Tibial artery (tissue), 4 donors: Measurements from ENCODE around the gene MYO18A.

ENCODE experiments used
- DNase-seq, 2 donors: peaks; one replicate each; pipeline ENCODE4 v3.0.0-alpha.2; 2019
- H3K27ac ChIP-seq, 2 donors: fragments of 200-600 bp; sonication (generic) in 1 of 2; 1 replicate in 1 of 2; 2 replicates in 1 of 2; pipeline ENCODE4 v1.5.1; 2018 to 2019; ENCODE audit warnings: mild to moderate bottlenecking in 1 of 2
- H3K27me3 ChIP-seq, 2 donors: fragments of 200-600 bp; sonication (generic) in 1 of 2; one replicate each; pipeline versions ENCODE4 v1.5.1 to v1.6.0; 2016 to 2019
- H3K36me3 ChIP-seq, 3 donors: fragments of 200-600 bp; sonication (generic) in 2 of 3; one replicate each; pipeline ENCODE4 v1.5.1; 2016 to 2019; ENCODE audit warnings: mild to moderate bottlenecking in 2 of 3
- H3K4me1 ChIP-seq, 4 donors: fragments of 200-600 bp; sonication (generic) in 2 of 4; 1 replicate in 3 of 4; 2 replicates in 1 of 4; pipeline ENCODE4 v1.5.1; 2016 to 2019
- H3K4me3 ChIP-seq, 2 donors: fragments of 200-600 bp; sonication (generic) in 1 of 2; 1 replicate in 1 of 2; 2 replicates in 1 of 2; pipeline ENCODE4 v1.5.1; 2018 to 2019; ENCODE audit warnings: mild to moderate bottlenecking in 2 of 2
- H3K9me3 ChIP-seq, 3 donors: fragments of 200-600 bp; sonication (generic) in 1 of 3; one replicate each; pipeline ENCODE4 v1.5.1; 2016 to 2019
- intact Hi-C: fragments of 100-400 bp; cut with DNase I; formaldehyde crosslinking; loops from one replicate; pipeline ENCODE4 v1.15.0; 2023; ENCODE audit warnings: low total_unique reads
- TF ChIP-seq, protein P1 (sequence below), 2 experiments: fragments of 200-600 bp in 1 of 2; fragments of 450-650 bp in 1 of 2; IDR thresholded peaks; one replicate each; pipeline ENCODE4 v1.5.1; 2017 to 2019; ENCODE audit warnings: antibody characterized with exemption in 2 of 2, mild to moderate bottlenecking in 1 of 2, moderate library complexity in 1 of 2

MYO18A gene

DNA sequence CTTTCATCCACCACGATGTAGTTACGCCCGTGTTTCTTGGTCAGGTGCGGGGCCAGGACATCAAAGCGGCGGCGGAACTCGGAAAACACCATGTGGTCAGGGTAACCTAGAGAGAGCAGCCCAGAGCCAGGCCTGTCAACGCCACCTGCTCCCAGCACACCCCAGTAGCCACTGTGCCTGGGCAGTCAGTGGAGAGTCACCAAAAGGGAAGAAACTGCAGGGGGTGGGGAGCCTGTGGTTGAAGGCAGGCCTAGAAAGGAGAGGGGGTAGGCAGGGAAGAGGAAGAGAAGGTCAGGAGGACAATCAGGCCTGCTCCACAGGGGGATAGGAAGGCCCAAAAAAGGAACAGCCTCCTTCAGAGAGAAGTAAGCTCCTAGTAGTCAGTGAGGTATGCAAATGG is 73.1 kb downstream of the MYO18A start:
- no peak for DNase-seq

DNA sequence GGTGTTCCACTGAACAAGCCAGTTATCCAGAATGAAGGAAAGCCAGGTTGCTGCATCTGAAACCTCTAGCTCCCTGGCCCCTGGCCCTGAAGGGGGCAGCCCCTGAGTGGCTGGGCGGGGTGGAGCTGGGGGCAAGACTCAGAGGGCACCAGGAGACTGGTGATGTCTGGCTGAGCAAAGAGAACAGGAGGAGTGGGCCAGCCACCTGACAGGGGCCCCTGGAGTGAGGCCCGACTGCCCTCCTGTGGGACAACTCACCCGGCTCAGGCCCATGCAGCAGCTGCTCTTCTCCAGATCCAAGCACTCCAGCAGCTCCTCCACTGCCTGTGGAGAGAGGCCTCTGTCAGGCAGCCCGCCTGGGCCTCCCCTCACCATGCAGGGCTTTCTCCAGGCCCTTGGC is 76.9 kb downstream of the MYO18A start:
- Histone ChIP-seq H3K4me3 (no peak overlapping the region), H3K36me3 (peaks cover 68 to 97% (median 89%) of the 10 kb centered on the region in 3 donors), H3K27ac (no peak overlapping the region), H3K4me1 (peaks cover 0 to 2% (median 0%) of the 10 kb centered on the region in 4 donors), H3K9me3 (no peaks in the 10 kb centered on the region), H3K27me3 (no peaks in the 10 kb centered on the region)
- intact Hi-C loops = no loop called here
- DNase-seq = no peak
- TF ChIP-seq, protein P1, sequence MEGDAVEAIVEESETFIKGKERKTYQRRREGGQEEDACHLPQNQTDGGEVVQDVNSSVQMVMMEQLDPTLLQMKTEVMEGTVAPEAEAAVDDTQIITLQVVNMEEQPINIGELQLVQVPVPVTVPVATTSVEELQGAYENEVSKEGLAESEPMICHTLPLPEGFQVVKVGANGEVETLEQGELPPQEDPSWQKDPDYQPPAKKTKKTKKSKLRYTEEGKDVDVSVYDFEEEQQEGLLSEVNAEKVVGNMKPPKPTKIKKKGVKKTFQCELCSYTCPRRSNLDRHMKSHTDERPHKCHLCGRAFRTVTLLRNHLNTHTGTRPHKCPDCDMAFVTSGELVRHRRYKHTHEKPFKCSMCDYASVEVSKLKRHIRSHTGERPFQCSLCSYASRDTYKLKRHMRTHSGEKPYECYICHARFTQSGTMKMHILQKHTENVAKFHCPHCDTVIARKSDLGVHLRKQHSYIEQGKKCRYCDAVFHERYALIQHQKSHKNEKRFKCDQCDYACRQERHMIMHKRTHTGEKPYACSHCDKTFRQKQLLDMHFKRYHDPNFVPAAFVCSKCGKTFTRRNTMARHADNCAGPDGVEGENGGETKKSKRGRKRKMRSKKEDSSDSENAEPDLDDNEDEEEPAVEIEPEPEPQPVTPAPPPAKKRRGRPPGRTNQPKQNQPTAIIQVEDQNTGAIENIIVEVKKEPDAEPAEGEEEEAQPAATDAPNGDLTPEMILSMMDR (IDR thresholded peaks at IDR 0.05) = no peak

More for the DNA sequence above, 73.1 kb downstream of the MYO18A start:
- intact Hi-C loops = no loop called here
- peaks cover 0 to 7% (median under 1%) of the 10 kb centered on the region in 4 donors for H3K4me1 ChIP-seq
- no peak overlapping the region for H3K4me3 ChIP-seq
- H3K27ac ChIP-seq = no peak overlapping the region
- H3K9me3 ChIP-seq = no peaks in the 10 kb centered on the region
- TF ChIP-seq, protein P1 (IDR thresholded peaks at IDR 0.05) = no peak
- no peaks in the 10 kb centered on the region for H3K27me3 ChIP-seq
- peaks cover 62 to 97% (median 88%) of the 10 kb centered on the region in 3 donors for H3K36me3 ChIP-seq

DNA sequence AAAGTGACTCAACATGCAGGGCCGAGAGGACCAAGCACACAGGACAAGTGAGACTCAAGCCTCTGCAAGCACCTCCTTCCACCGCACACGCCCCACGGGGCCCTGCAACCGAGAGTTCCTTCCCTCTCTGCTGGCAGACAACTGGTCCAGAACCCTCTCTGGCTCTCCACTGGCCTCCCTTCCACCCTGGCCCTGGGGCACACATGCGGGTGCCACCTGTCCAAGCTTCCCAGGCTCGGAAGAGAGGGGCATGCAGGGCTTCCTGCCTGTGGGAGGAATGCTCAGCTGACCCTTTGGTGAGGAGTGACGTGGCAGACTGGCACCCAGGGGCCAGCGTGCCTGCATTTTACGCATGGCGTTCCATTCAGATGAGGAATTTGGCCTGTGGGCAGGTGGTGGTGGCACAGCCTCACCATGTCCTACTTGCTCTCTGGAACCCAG is 77.4 kb downstream of the MYO18A start:
- H3K36me3 ChIP-seq = peaks cover 68 to 97% (median 89%) of the 10 kb centered on the region in 3 donors
- no peak overlapping the region for H3K27ac ChIP-seq
- TF ChIP-seq, protein P1 (IDR thresholded peaks at IDR 0.05) = no peak
- intact Hi-C loops = no loop called here
- no peaks in the 10 kb centered on the region for H3K27me3 ChIP-seq
- no peaks in the 10 kb centered on the region for H3K4me1 ChIP-seq
- H3K9me3 ChIP-seq = no peaks in the 10 kb centered on the region
- DNase-seq = no peak
- H3K4me3 ChIP-seq = no peak overlapping the region

DNA sequence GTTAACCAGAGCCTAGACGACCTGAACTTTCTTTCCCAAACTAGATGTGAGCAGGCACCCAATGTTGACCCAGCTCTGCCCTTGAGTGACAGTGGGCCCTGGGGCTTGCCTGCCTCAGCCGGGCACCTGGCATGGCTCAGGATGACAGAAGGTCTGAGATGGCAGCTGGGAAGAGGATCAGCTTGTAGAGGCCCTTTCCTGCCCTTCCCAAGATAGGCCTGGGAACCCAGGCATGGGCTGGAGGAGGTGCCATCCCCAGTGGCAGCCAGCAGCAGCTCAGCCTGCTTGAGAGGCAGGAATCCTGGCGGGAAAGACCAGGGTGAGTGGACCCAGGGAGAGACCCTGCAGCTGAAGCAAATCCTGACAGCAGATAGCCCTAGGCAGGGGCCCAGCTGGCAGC is 78.2 kb downstream of the MYO18A start:
- intact Hi-C loops = no loop called here
- no peak for DNase-seq
- H3K36me3 ChIP-seq = peaks cover 74 to 99% (median 91%) of the 10 kb centered on the region in 3 donors

DNA sequence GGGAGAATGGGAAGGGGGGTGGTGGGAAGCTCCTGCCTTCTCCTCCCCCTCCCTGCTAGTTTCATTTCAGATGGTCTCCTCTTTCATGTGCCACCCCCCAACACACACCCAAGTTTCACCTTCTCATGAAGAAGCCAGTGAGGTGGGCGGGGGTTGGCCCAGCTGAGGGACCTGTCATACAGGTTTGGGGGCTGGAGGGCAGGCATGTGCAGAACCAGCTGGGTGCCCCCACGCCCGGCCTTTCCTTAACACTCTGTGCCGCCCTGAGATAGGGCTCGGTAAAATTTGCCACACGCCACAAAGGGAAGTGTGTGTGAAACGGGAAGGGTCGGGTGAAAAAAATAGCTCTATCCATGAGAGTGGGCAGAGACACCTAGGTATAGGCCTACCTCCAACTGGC is 79.9 kb downstream of the MYO18A start:
- Histone ChIP-seq H3K27me3 (no peaks in the 10 kb centered on the region), H3K36me3 (peaks cover 70 to 99% (median 91%) of the 10 kb centered on the region in 3 donors), H3K9me3 (no peaks in the 10 kb centered on the region), H3K4me3 (no peak overlapping the region), H3K4me1 (no peaks in the 10 kb centered on the region), H3K27ac (no peak overlapping the region)
- TF ChIP-seq, protein P1 (IDR thresholded peaks at IDR 0.05) = no peak
- DNase-seq = no peak
- intact Hi-C loops = no loop called here

More for the DNA sequence above, 78.2 kb downstream of the MYO18A start:
- H3K4me3 ChIP-seq = no peak overlapping the region
- TF ChIP-seq, protein P1 (IDR thresholded peaks at IDR 0.05) = no peak
- no peaks in the 10 kb centered on the region for H3K9me3 ChIP-seq
- no peaks in the 10 kb centered on the region for H3K4me1 ChIP-seq
- no peak overlapping the region for H3K27ac ChIP-seq
- no peaks in the 10 kb centered on the region for H3K27me3 ChIP-seq

DNA sequence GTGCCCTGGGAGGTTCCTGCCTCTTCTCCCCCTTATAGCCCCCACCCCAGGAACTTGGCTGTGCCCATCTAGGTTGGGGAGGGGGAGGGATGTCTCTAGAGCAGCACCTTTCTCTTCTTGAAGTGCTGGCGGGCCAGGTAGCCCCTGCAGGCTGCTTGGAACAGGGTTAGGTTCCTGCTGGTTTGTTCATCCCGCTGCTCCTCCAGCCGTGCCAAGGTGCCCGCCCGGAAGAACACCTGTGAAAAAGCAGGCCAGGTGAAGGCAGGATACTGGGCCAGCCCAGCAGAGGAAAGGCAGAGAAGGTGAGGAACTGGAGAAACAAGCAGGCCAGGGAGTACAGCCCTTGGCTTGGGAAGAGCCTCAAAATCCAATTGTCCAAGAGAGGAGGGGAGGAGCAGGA is 80.7 kb downstream of the MYO18A start:
- intact Hi-C loops = no loop called here
- no peak for DNase-seq
- H3K36me3 ChIP-seq = peaks cover 76 to 100% (median 95%) of the 10 kb centered on the region in 3 donors
- no peak overlapping the region for H3K27ac ChIP-seq
- no peaks in the 10 kb centered on the region for H3K27me3 ChIP-seq
- TF ChIP-seq, protein P1 (IDR thresholded peaks at IDR 0.05) = no peak
- H3K9me3 ChIP-seq = no peaks in the 10 kb centered on the region
- H3K4me3 ChIP-seq = no peak overlapping the region
- H3K4me1 ChIP-seq = no peaks in the 10 kb centered on the region
